Gastrocnemius medialis (tissue), 4 donors: ENCODE results near the gene EXOC6.

ENCODE experiments used
- CTCF ChIP-seq, 5 experiments: fragments of 450-650 bp in 3 of 5; fragments of 200-600 bp in 2 of 5; sonication (generic) in 2 of 5; IDR thresholded peaks in 4 of 5; conservative IDR thresholded peaks in 1 of 5; 1 replicate in 4 of 5; 2 replicates in 1 of 5; pipeline ENCODE4 v1.5.1; 2016 to 2019; ENCODE audit warnings: antibody characterized with exemption in 5 of 5, mild to moderate bottlenecking in 3 of 5, moderate library complexity in 3 of 5
- POLR2A ChIP-seq, 2 donors: fragments of 450-650 bp; IDR thresholded peaks; one replicate each; pipeline ENCODE4 v1.6.1; 2017; ENCODE audit warnings: antibody characterized with exemption in 2 of 2, mild to moderate bottlenecking in 2 of 2, moderate library complexity in 2 of 2

GRCh38 chr10:93027508-93027907, 179.2 kb downstream of the EXOC6 start:
- TF ChIP-seq CTCF (IDR thresholded peaks at IDR 0.05 in 4 of 5, conservative IDR thresholded peaks at IDR 0.05 in 1 of 5): no peak
- TF ChIP-seq POLR2A (IDR thresholded peaks at IDR 0.05): no peak
